Vagina (tissue), 2 donors: Measurements from ENCODE around the gene NAA10. TPM values are rescaled to one million over a fixed set of nuclear protein-coding genes. Genes with fewer than 3 reads are reported as not detected.

Experiments used
- DNase-seq, 2 donors: peaks; one replicate each; pipeline ENCODE4 v3.0.0-alpha.2; 2017; ENCODE audit errors: extremely low spot score in 2 of 2
- H3K27ac ChIP-seq: fragments of 200-600 bp; sonication (generic); one replicate; pipeline ENCODE4 v1.5.1; 2019
- H3K27me3 ChIP-seq: fragments of 200-600 bp; sonication (generic); one replicate; pipeline ENCODE4 v1.5.1; 2019
- H3K36me3 ChIP-seq, 2 donors: fragments of 200-600 bp; sonication (generic); one replicate each; pipeline ENCODE4 v1.5.1; 2017 to 2019
- H3K4me1 ChIP-seq: fragments of 200-600 bp; sonication (generic); one replicate; pipeline ENCODE4 v1.5.1; 2019
- H3K4me3 ChIP-seq, 2 donors: fragments of 200-600 bp; sonication (generic); 1 replicate in 1 of 2; 2 replicates in 1 of 2; pipeline ENCODE4 v1.5.1; 2016 to 2019
- H3K9me3 ChIP-seq: fragments of 200-600 bp; sonication (generic); one replicate; pipeline ENCODE4 v1.5.1; 2019
- POLR2A ChIP-seq, 2 donors: fragments of 450-650 bp; IDR thresholded peaks; one replicate each; pipeline ENCODE4 v1.6.1; 2017; ENCODE audit warnings: antibody characterized with exemption in 2 of 2, mild to moderate bottlenecking in 2 of 2, moderate library complexity in 2 of 2
- POLR2AphosphoS5 ChIP-seq, 2 donors: sonication (generic); formaldehyde crosslinking; IDR thresholded peaks; one replicate each; pipeline ENCODE4 v1.9.0; 2017; ENCODE audit warnings: antibody characterized with exemption in 2 of 2, mild to moderate bottlenecking in 2 of 2, low read depth in 1 of 2; ENCODE audit not compliant: insufficient read depth in 1 of 2
- intact Hi-C: fragments of 100-400 bp; cut with DNase I; formaldehyde crosslinking; loops from one replicate; pipeline ENCODE4 v1.15.1; 2023
- total RNA-seq: library from RNA; depleted of rRNA; stranded (reverse); fragments of >200 nt; gene quantifications from one replicate; pipeline ENCODE4 v1.2.3, GENCODE V29; 2016
- TF ChIP-seq, protein P1 (sequence below), 3 experiments: fragments of 450-650 bp in 2 of 3; fragments of 200-600 bp in 1 of 3; sonication (generic) in 1 of 3; IDR thresholded peaks; one replicate each; pipeline ENCODE4 v1.5.1; 2017 to 2019; ENCODE audit warnings: antibody characterized with exemption in 3 of 3, mild to moderate bottlenecking in 2 of 3, moderate library complexity in 2 of 3

The NAA10 gene
- total RNA-seq, 1 donor from 2014 or later = 66.8 TPM

DNA sequence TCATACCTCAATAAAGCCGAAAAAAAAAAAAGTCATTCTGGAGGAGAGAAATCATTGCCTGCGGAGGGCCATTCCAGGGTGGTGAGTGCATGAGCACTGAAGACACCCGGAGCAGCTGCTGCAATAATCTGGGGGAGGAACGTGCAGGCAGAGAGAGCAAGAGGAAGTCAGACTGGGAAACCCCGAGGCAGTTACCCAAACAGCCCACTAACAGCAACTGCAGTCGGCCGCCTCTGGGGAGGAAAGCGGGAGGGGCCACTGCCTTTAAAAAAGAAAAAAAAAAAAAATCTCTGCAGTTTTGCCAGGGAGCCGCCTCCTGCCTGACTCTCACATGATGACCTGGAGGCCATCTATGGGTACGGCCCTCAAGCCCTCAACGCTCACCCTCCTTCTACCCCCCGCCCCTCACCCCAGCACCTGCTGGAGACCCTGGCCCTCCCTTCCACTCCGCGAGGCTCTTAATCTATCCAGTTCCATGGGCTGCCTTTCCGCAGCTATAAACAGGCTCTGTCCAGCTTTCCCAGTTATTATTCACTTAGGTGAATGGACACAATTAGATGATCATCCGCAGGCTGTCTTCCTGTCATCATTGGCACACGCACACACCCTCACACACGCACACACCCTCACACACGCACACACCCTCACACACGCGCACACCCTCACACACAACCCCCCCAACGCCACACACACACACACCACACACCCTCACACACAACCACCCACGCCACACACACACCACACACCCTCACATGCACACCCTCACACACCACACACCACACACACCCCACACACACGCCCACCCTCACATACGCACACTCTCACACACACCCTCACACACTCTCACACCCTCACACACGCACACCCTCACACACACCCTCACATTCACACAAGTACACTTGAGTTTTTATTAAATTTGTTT lies 33.7 kb downstream of the NAA10 start:
- H3K4me1 ChIP-seq = peaks cover 18% of the 10 kb centered on the region
- intact Hi-C loops = no loop called here
- no peaks in the 10 kb centered on the region for H3K9me3 ChIP-seq
- no peak for DNase-seq
- no peak overlapping the region for H3K27ac ChIP-seq
- H3K27me3 ChIP-seq = no peaks in the 10 kb centered on the region
- H3K4me3 ChIP-seq = no peak overlapping the region
- TF ChIP-seq POLR2A (IDR thresholded peaks at IDR 0.05) (no peak), POLR2AphosphoS5 (IDR thresholded peaks at IDR 0.05; ENCODE audit: insufficient read depth in 1 of 2, low read depth in 1 of 2) (peak in 1 of 2 donors; percentile 31)
- TF ChIP-seq, protein P1, sequence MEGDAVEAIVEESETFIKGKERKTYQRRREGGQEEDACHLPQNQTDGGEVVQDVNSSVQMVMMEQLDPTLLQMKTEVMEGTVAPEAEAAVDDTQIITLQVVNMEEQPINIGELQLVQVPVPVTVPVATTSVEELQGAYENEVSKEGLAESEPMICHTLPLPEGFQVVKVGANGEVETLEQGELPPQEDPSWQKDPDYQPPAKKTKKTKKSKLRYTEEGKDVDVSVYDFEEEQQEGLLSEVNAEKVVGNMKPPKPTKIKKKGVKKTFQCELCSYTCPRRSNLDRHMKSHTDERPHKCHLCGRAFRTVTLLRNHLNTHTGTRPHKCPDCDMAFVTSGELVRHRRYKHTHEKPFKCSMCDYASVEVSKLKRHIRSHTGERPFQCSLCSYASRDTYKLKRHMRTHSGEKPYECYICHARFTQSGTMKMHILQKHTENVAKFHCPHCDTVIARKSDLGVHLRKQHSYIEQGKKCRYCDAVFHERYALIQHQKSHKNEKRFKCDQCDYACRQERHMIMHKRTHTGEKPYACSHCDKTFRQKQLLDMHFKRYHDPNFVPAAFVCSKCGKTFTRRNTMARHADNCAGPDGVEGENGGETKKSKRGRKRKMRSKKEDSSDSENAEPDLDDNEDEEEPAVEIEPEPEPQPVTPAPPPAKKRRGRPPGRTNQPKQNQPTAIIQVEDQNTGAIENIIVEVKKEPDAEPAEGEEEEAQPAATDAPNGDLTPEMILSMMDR (IDR thresholded peaks at IDR 0.05) = no peak
- H3K36me3 ChIP-seq = no peaks in the 10 kb centered on the region

DNA sequence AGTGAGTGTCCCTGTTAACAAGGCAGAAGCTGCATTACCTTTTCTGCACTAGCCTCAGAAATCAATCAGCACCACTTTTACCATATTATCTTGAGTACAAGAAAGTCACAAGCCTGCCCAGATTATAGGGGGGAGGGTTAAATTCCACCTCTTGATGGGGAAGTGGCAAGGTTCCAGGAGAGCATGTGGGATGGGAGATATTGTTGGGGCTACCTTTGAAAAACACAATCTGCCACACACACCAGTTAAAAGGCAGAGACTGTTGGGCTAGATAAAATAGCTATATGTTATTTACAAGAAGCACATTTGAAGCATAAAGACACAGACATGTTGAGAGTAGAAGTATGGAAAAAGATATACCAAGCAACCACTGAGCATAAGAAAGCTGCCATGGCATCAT lies 36.9 kb downstream of the NAA10 start:
- no peak for DNase-seq
- H3K27ac ChIP-seq = no peak overlapping the region
- TF ChIP-seq, protein P1 (IDR thresholded peaks at IDR 0.05) = no peak
- TF ChIP-seq POLR2A (IDR thresholded peaks at IDR 0.05) (no peak), POLR2AphosphoS5 (IDR thresholded peaks at IDR 0.05; ENCODE audit: insufficient read depth in 1 of 2, low read depth in 1 of 2) (no peak)
- no peak overlapping the region for H3K4me3 ChIP-seq
- no peaks in the 10 kb centered on the region for H3K36me3 ChIP-seq
- H3K4me1 ChIP-seq = peaks cover 6% of the 10 kb centered on the region
- H3K27me3 ChIP-seq = no peaks in the 10 kb centered on the region
- H3K9me3 ChIP-seq = no peaks in the 10 kb centered on the region
- intact Hi-C loops = no loop called here

GRCh38 chrX:153889123-153889522 lies 45.7 kb downstream of the NAA10 start:
- Histone ChIP-seq H3K9me3 (no peaks in the 10 kb centered on the region), H3K27ac (no peak overlapping the region), H3K4me3 (no peak overlapping the region), H3K27me3 (peaks cover 10% of the 10 kb centered on the region), H3K4me1 (peaks cover 4% of the 10 kb centered on the region), H3K36me3 (no peaks in the 10 kb centered on the region)
- TF ChIP-seq, protein P1 (IDR thresholded peaks at IDR 0.05) = no peak
- no peak for TF ChIP-seq POLR2AphosphoS5 (IDR thresholded peaks at IDR 0.05; ENCODE audit: insufficient read depth in 1 of 2, low read depth in 1 of 2)
- TF ChIP-seq POLR2A (IDR thresholded peaks at IDR 0.05) = no peak
- intact Hi-C loops = no loop called here
- DNase-seq = no peak

- no peak overlapping the region for H3K27ac ChIP-seq
- H3K9me3 ChIP-seq = no peaks in the 10 kb centered on the region
- peaks cover 10% of the 10 kb centered on the region for H3K27me3 ChIP-seq
- no peak overlapping the region for H3K4me3 ChIP-seq
- TF ChIP-seq POLR2A (IDR thresholded peaks at IDR 0.05) (no peak), POLR2AphosphoS5 (IDR thresholded peaks at IDR 0.05; ENCODE audit: insufficient read depth in 1 of 2, low read depth in 1 of 2) (no peak)
- TF ChIP-seq, protein P1 (IDR thresholded peaks at IDR 0.05) = no peak
- intact Hi-C loops = no loop called here
- peaks cover 4% of the 10 kb centered on the region for H3K4me1 ChIP-seq
- no peaks in the 10 kb centered on the region for H3K36me3 ChIP-seq
- no peak for DNase-seq
Measured at GRCh38 chrX:153888344-153888743, 46.5 kb downstream of the NAA10 start.

GRCh38 chrX:153887385-153887784 lies 47.5 kb downstream of the NAA10 start:
- Histone ChIP-seq H3K36me3 (no peaks in the 10 kb centered on the region), H3K4me1 (peaks cover 4% of the 10 kb centered on the region), H3K9me3 (no peaks in the 10 kb centered on the region), H3K27me3 (peaks cover 10% of the 10 kb centered on the region), H3K27ac (no peak overlapping the region), H3K4me3 (no peak overlapping the region)
- TF ChIP-seq POLR2A (IDR thresholded peaks at IDR 0.05) (no peak), POLR2AphosphoS5 (IDR thresholded peaks at IDR 0.05; ENCODE audit: insufficient read depth in 1 of 2, low read depth in 1 of 2) (no peak)
- TF ChIP-seq, protein P1 (IDR thresholded peaks at IDR 0.05) = no peak
- DNase-seq = no peak
- intact Hi-C loops = no loop called here
